ENCODE results near the gene ZBTB33. TPM values are rescaled to one million over a fixed set of nuclear protein-coding genes. Genes with fewer than 3 reads are reported as not detected.

Gene ZBTB33
- total and polyA plus RNA-seq, 2 of the 13 experiments (the other 11 are each of a cell fraction or from before 2014, with no cell fraction given): 6.5 to 20.2 TPM

DNA sequence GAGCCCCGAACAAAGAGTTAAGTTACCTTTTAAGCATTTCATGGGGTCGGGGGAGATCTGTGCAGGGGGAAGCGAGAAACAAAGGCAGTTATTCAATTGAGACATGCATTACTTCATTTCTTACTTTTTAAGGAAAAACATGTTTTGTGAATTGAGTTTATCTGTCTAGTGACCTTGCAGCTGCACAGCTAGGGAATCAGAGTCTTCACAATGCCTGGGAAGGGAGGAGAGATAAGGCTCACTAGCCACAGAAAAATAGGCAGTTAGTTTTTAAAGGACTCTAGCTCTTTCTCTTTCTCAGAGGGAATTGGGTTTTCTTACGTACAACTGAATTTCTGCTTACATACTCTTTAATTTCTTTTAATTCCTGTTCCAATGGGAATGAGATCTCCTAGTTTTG is 26.2 kb upstream of the ZBTB33 start:
- intact Hi-C loops (cut with micrococcal nuclease; ENCODE audit: unreplicated experiment) (no loop called here), in situ Hi-C loops (cut with HindIII; ENCODE audit: extremely low pct_ligation_motif_present, low pct_unique_long_range_greater_than_20kb) (no loop called here)
- Histone ChIP-seq H3K4me1 (ENCODE audit: insufficient read depth, low read length) (no peaks in the 10 kb centered on the region), H3K27ac (ENCODE audit: extremely low read length, insufficient read depth, low read length) (no peak overlapping the region), H2AFZ (ENCODE audit: low read length) (no peak overlapping the region), H3K4me2 (ENCODE audit: low read depth, low read length) (no peak overlapping the region), H3K4me3 (replicated peaks in 1 of 3; ENCODE audit: insufficient read depth in 1 of 3, low read depth in 2 of 3, low read length in 3 of 3) (no peak overlapping the region), H3K27me3 (ENCODE audit: control insufficient read depth in 1 of 2, insufficient read depth in 2 of 2, low read length in 2 of 2) (no peaks in the 10 kb centered on the region), H3K79me2 (ENCODE audit: insufficient read depth, low read length) (no peaks in the 10 kb centered on the region), H3K9ac (ENCODE audit: insufficient read depth, low read depth, low read length) (no peak overlapping the region), H3K9me3 (ENCODE audit: low read length) (no peaks in the 10 kb centered on the region), H3K36me3 (replicated peaks in 1 of 2; ENCODE audit: control insufficient read depth in 1 of 2, insufficient read depth in 2 of 2, low read length in 2 of 2) (no peaks in the 10 kb centered on the region), H4K20me1 (ENCODE audit: insufficient read depth, low read length) (no peaks in the 10 kb centered on the region)
- ChIA-PET CTCF (ENCODE audit: low intra/inter-chr PET ratio, low total read pairs) (no interaction called here), POLR2A (no interaction called here)
- TF ChIP-seq, protein P1, sequence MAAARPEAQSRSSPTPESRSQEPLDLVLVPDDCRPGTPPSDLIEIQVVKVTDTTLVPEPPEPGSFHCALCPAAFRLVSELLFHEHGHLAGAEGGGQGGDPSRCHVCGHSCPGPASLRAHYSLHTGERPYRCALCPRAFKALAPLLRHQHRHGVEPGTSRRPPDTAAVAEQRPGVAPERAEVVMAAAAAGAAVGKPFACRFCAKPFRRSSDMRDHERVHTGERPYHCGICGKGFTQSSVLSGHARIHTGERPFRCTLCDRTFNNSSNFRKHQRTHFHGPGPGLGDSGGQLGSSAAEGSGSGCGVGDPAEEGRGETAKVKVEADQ (CRISPR knock-in tag; IDR thresholded peaks at IDR 0.05; ENCODE audit: borderline replicate concordance): no peak
- TF ChIP-seq MEF2D (CRISPR knock-in tag; IDR thresholded peaks at IDR 0.05) (no peak), POLR2G (IDR thresholded peaks at IDR 0.05; ENCODE audit: low read depth, low read length) (no peak), WIZ (CRISPR knock-in tag; IDR thresholded peaks at IDR 0.05) (no peak), XRCC5 (optimal IDR thresholded peaks at IDR 0.05; ENCODE audit: low read length) (no peak)
- TF ChIP-seq, protein P2, sequence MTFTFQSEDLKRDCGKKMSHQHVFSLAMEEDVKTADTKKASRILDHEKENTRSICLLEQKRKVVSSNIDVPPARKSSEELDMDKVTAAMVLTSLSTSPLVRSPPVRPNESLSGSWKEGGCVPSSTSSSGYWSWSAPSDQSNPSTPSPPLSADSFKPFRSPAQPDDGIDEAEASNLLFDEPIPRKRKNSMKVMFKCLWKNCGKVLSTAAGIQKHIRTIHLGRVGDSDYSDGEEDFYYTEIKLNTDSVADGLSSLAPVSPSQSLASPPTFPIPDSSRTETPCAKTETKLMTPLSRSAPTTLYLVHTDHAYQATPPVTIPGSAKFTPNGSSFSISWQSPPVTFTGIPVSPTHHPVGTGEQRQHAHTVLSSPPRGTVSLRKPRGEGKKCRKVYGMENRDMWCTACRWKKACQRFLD (CRISPR knock-in tag; IDR thresholded peaks at IDR 0.05; ENCODE audit: borderline replicate concordance): no peak
- TF ChIP-seq, protein P3, sequence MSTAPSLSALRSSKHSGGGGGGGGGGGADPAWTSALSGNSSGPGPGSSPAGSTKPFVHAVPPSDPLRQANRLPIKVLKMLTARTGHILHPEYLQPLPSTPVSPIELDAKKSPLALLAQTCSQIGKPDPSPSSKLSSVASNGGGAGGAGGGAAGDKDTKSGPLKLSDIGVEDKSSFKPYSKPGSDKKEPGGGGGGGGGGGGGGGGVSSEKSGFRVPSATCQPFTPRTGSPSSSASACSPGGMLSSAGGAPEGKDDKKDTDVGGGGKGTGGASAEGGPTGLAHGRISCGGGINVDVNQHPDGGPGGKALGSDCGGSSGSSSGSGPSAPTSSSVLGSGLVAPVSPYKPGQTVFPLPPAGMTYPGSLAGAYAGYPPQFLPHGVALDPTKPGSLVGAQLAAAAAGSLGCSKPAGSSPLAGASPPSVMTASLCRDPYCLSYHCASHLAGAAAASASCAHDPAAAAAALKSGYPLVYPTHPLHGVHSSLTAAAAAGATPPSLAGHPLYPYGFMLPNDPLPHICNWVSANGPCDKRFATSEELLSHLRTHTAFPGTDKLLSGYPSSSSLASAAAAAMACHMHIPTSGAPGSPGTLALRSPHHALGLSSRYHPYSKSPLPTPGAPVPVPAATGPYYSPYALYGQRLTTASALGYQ (CRISPR knock-in tag; IDR thresholded peaks at IDR 0.05): no peak
- TF ChIP-seq, protein P4, sequence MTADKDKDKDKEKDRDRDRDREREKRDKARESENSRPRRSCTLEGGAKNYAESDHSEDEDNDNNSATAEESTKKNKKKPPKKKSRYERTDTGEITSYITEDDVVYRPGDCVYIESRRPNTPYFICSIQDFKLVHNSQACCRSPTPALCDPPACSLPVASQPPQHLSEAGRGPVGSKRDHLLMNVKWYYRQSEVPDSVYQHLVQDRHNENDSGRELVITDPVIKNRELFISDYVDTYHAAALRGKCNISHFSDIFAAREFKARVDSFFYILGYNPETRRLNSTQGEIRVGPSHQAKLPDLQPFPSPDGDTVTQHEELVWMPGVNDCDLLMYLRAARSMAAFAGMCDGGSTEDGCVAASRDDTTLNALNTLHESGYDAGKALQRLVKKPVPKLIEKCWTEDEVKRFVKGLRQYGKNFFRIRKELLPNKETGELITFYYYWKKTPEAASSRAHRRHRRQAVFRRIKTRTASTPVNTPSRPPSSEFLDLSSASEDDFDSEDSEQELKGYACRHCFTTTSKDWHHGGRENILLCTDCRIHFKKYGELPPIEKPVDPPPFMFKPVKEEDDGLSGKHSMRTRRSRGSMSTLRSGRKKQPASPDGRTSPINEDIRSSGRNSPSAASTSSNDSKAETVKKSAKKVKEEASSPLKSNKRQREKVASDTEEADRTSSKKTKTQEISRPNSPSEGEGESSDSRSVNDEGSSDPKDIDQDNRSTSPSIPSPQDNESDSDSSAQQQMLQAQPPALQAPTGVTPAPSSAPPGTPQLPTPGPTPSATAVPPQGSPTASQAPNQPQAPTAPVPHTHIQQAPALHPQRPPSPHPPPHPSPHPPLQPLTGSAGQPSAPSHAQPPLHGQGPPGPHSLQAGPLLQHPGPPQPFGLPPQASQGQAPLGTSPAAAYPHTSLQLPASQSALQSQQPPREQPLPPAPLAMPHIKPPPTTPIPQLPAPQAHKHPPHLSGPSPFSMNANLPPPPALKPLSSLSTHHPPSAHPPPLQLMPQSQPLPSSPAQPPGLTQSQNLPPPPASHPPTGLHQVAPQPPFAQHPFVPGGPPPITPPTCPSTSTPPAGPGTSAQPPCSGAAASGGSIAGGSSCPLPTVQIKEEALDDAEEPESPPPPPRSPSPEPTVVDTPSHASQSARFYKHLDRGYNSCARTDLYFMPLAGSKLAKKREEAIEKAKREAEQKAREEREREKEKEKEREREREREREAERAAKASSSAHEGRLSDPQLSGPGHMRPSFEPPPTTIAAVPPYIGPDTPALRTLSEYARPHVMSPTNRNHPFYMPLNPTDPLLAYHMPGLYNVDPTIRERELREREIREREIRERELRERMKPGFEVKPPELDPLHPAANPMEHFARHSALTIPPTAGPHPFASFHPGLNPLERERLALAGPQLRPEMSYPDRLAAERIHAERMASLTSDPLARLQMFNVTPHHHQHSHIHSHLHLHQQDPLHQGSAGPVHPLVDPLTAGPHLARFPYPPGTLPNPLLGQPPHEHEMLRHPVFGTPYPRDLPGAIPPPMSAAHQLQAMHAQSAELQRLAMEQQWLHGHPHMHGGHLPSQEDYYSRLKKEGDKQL (CRISPR knock-in tag; IDR thresholded peaks at IDR 0.05; ENCODE audit: low read depth): no peak
- BruUV-seq (replicated peaks): no TSS peak
- 95% methylated on average over 4 of the region's 4 CpGs for WGBS (ENCODE audit: low lambda C conversion rate)
- FAIRE-seq (no peak), DNase-seq (ENCODE audit: low spot score) (no peak), ATAC-seq (no peak)

Measured in HepG2 (cell line).